ENCODE results near the gene ODAM.

ODAM gene

DNA sequence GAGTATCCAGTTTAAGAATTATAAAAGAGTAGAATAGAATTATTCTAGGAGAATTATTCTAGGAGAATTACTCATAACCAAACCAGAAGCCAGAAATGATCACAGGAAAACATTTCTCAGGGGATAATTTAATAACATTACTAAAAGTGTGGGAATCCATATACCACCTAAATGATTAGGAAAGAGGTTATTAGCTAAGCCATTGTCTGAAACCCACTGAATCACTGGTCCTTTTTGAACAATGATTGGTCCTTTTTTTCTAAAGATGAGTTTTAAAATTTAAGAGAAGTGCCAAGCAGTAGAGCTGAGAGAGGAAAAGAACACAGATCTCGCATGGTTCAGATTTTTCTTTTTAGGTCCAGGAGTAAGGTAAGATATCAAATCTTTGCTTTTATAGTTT lies at the start of gene ODAM:
TSS of gene ODAM (plus strand) at position 301 of the 400 bp plus-strand sequence. CDS start 819 bp downstream, outside the sequence.
- TF ChIP-seq, protein P1, sequence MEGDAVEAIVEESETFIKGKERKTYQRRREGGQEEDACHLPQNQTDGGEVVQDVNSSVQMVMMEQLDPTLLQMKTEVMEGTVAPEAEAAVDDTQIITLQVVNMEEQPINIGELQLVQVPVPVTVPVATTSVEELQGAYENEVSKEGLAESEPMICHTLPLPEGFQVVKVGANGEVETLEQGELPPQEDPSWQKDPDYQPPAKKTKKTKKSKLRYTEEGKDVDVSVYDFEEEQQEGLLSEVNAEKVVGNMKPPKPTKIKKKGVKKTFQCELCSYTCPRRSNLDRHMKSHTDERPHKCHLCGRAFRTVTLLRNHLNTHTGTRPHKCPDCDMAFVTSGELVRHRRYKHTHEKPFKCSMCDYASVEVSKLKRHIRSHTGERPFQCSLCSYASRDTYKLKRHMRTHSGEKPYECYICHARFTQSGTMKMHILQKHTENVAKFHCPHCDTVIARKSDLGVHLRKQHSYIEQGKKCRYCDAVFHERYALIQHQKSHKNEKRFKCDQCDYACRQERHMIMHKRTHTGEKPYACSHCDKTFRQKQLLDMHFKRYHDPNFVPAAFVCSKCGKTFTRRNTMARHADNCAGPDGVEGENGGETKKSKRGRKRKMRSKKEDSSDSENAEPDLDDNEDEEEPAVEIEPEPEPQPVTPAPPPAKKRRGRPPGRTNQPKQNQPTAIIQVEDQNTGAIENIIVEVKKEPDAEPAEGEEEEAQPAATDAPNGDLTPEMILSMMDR (conservative IDR thresholded peaks at IDR 0.05; ENCODE audit: low read depth): no peak
- H3K27ac ChIP-seq: no peak within 1 kb of the TSS
- ChIA-PET CTCF (no interaction called here), POLR2A (ENCODE audit: low non-redundant PET) (no interaction called here)
- no peak for DNase-seq (ENCODE audit: low spot score)

- TF ChIP-seq, protein P1 (conservative IDR thresholded peaks at IDR 0.05; ENCODE audit: low read depth): no peak
- POLR2A ChIA-PET (ENCODE audit: low non-redundant PET): no interaction called here
- CTCF ChIA-PET: no interaction called here
- no peak overlapping the region for H3K27ac ChIP-seq
- no peak for DNase-seq (ENCODE audit: low spot score)
Measured at GRCh38 chr4:70151271-70151670, 44.3 kb upstream of the ODAM start.

DNA sequence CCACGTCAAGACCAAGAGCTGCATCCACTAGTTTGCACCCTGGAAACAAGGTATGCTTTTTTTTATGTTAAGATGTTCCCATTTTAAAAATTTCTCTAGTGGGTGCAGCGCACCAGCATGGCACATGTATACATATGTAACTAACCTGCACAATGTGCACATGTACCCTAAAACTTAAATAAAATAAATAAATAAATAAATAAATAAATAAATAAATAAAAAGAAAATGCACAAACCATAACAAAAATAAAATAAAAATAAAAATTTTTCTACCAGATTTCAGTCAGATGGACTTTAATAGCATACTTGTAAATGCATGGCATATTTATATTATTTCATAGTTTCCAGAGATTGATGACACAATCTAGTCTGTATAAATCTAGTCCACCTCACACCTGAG lies 43.4 kb upstream of the ODAM start:
- ChIA-PET CTCF (no interaction called here), POLR2A (ENCODE audit: low non-redundant PET) (no interaction called here)
- no peak overlapping the region for H3K27ac ChIP-seq
- TF ChIP-seq, protein P1 (conservative IDR thresholded peaks at IDR 0.05; ENCODE audit: low read depth): no peak
- DNase-seq (ENCODE audit: low spot score): no peak

- CTCF ChIA-PET: no interaction called here
- no peak within 1 kb of the TSS for H3K27ac ChIP-seq
- TF ChIP-seq, protein P1 (conservative IDR thresholded peaks at IDR 0.05; ENCODE audit: low read depth): no peak
- POLR2A ChIA-PET (ENCODE audit: low non-redundant PET): no interaction called here
- DNase-seq (ENCODE audit: low spot score): no peak
Measured at GRCh38 chr4:70153937-70154336, 41.6 kb upstream of the ODAM start, which contains the start of gene PRR27. Gene PRR27, plus strand, starts transcription at chr4:70154237. Its CDS starts 139 bp downstream, at chr4:70154376.

GRCh38 chr4:70158576-70158975 lies 36.9 kb upstream of the ODAM start:
- TF ChIP-seq, protein P1 (conservative IDR thresholded peaks at IDR 0.05; ENCODE audit: low read depth): no peak
- no peak overlapping the region for H3K27ac ChIP-seq
- ChIA-PET CTCF (interaction anchor here (0.7 kb wide), 1 partner anchor 38 kb away, joined by 3 read pairs; no protein-coding TSS in a partner anchor), POLR2A (ENCODE audit: low non-redundant PET) (no interaction called here)
- DNase-seq (ENCODE audit: low spot score): no peak

- TF ChIP-seq, protein P1 (conservative IDR thresholded peaks at IDR 0.05; ENCODE audit: low read depth): no peak
- ChIA-PET POLR2A (ENCODE audit: low non-redundant PET) (no interaction called here), CTCF (interaction anchor here (0.9 kb wide), 1 partner anchor 280 kb away, joined by 5 read pairs; no protein-coding TSS in a partner anchor)
- no peak overlapping the region for H3K27ac ChIP-seq
- DNase-seq (ENCODE audit: low spot score): no peak
Measured at GRCh38 chr4:70177090-70177489, 18.4 kb upstream of the ODAM start.
